Testis (tissue), 3 donors: ENCODE results near the gene PKIG. TPM values are rescaled to one million over a fixed set of nuclear protein-coding genes. Genes with fewer than 3 reads are reported as not detected.

Source experiments
- DNase-seq: peaks from one replicate; pipeline ENCODE4 v3.0.0-alpha.2; 2019
- H3K27ac ChIP-seq, 2 donors: fragments of 200-600 bp; sonication (generic); one replicate each; pipeline ENCODE4 v1.5.1; 2019
- H3K27me3 ChIP-seq: fragments of 200-600 bp; sonication (generic); one replicate; pipeline ENCODE4 v1.5.1; 2019
- H3K36me3 ChIP-seq: fragments of 200-600 bp; sonication (generic); one replicate; pipeline ENCODE4 v1.5.1; 2017; ENCODE audit warnings: low read depth; ENCODE audit errors: missing control alignments
- H3K4me1 ChIP-seq: fragments of 200-600 bp; sonication (generic); one replicate; pipeline ENCODE4 v1.5.1; 2019
- H3K4me3 ChIP-seq, 2 donors: fragments of 200-600 bp; sonication (generic); one replicate each; pipeline ENCODE4 v1.5.1; 2017 to 2019
- H3K9me3 ChIP-seq: fragments of 200-600 bp; sonication (generic); one replicate; pipeline ENCODE4 v1.5.1; 2017
- CTCF ChIP-seq, 3 experiments: fragments of 450-650 bp in 2 of 3; fragments of 200-600 bp in 1 of 3; sonication (generic) in 1 of 3; IDR thresholded peaks; one replicate each; pipeline ENCODE4 v1.5.1; 2016 to 2019; ENCODE audit warnings: antibody characterized with exemption in 3 of 3, mild to moderate bottlenecking in 2 of 3, moderate library complexity in 1 of 3
- POLR2A ChIP-seq: fragments of 450-650 bp; IDR thresholded peaks from one replicate; pipeline ENCODE4 v1.6.1; 2017; ENCODE audit warnings: antibody characterized with exemption, mild to moderate bottlenecking, moderate library complexity
- WGBS, 2 donors: methylation state at CpG; one replicate each; pipeline ENCODE4 v1.1.5; 2018; 5-methylcytosine and 5-hydroxymethylcytosine counted together
- intact Hi-C: fragments of 100-400 bp; cut with DNase I; formaldehyde crosslinking; loops from one replicate; pipeline ENCODE4 v1.15.1; 2023; ENCODE audit warnings: low total_unique reads
- polyA plus RNA-seq: library from polyadenylated mRNA; stranded (reverse); fragments of 350-450 nt; fragmentation: Illumina TruSeq; extraction: RNeasy Lipid Tissue Mini Kit (QIAGEN cat#74804); gene quantifications from one replicate; pipeline ENCODE4 v1.2.3, GENCODE V29; 2014; ENCODE audit warnings: low read depth, low replicate concordance; ENCODE audit not compliant: insufficient read depth
- total RNA-seq, 2 donors: library from RNA; depleted of rRNA; stranded (reverse); fragments of >200 nt; gene quantifications; one replicate each; pipeline ENCODE4 v1.2.3, GENCODE V29; 2016

PKIG gene
- total and polyA plus RNA-seq, 3 donors from 2014 or later, result 66.6 to 180 (median 70.4) TPM

GRCh38 chr20:44658810-44659209 lies 76.4 kb downstream of the PKIG start:
- Histone ChIP-seq H3K4me3 (no peak overlapping the region), H3K4me1 (no peaks in the 10 kb centered on the region), H3K27ac (no peak overlapping the region), H3K36me3 (no peaks in the 10 kb centered on the region), H3K27me3 (no peaks in the 10 kb centered on the region), H3K9me3 (no peaks in the 10 kb centered on the region)
- TF ChIP-seq CTCF (IDR thresholded peaks at IDR 0.05) (no peak), POLR2A (no peak)
- intact Hi-C loops, result no loop called here
- no peak for DNase-seq

- intact Hi-C loops, result no loop called here
- WGBS, 2 donors, result 93 to 100% methylated on average over 2 of the region's 2 CpGs
- Histone ChIP-seq H3K27me3 (no peaks in the 10 kb centered on the region), H3K4me1 (no peaks in the 10 kb centered on the region), H3K9me3 (no peaks in the 10 kb centered on the region), H3K27ac (no peak overlapping the region), H3K36me3 (no peaks in the 10 kb centered on the region), H3K4me3 (no peak overlapping the region)
- no peak for DNase-seq
- TF ChIP-seq CTCF (IDR thresholded peaks at IDR 0.05) (no peak), POLR2A (no peak)
Observed at GRCh38 chr20:44659931-44660330, 77.6 kb downstream of the PKIG start.

GRCh38 chr20:44660581-44660980 lies 78.2 kb downstream of the PKIG start:
- 83 to 90% methylated on average over 5 of the region's 5 CpGs for WGBS, 2 donors
- Histone ChIP-seq H3K36me3 (no peaks in the 10 kb centered on the region), H3K9me3 (no peaks in the 10 kb centered on the region), H3K27ac (no peak overlapping the region), H3K4me1 (no peaks in the 10 kb centered on the region), H3K4me3 (no peak overlapping the region), H3K27me3 (no peaks in the 10 kb centered on the region)
- DNase-seq, result no peak
- intact Hi-C loops, result no loop called here
- TF ChIP-seq CTCF (IDR thresholded peaks at IDR 0.05), result no peak
- TF ChIP-seq POLR2A, result no peak

- 75 to 87% methylated on average over 2 to 3 of the region's 3 CpGs for WGBS, 2 donors
- H3K4me1 ChIP-seq, result no peaks in the 10 kb centered on the region
- no peaks in the 10 kb centered on the region for H3K9me3 ChIP-seq
- no peaks in the 10 kb centered on the region for H3K36me3 ChIP-seq
- no peak overlapping the region for H3K27ac ChIP-seq
- H3K4me3 ChIP-seq, result no peak overlapping the region
- intact Hi-C loops, result no loop called here
- TF ChIP-seq POLR2A (no peak), CTCF (IDR thresholded peaks at IDR 0.05) (no peak)
- DNase-seq, result no peak
- no peaks in the 10 kb centered on the region for H3K27me3 ChIP-seq
Observed at GRCh38 chr20:44662261-44662660, 79.9 kb downstream of the PKIG start.

GRCh38 chr20:44664131-44664530 lies 81.8 kb downstream of the PKIG start:
- Histone ChIP-seq H3K4me1 (no peaks in the 10 kb centered on the region), H3K4me3 (no peak overlapping the region), H3K27me3 (no peaks in the 10 kb centered on the region), H3K27ac (no peak overlapping the region), H3K9me3 (no peaks in the 10 kb centered on the region), H3K36me3 (no peaks in the 10 kb centered on the region)
- no peak for TF ChIP-seq POLR2A
- no peak for TF ChIP-seq CTCF (IDR thresholded peaks at IDR 0.05)
- intact Hi-C loops, result no loop called here
- no peak for DNase-seq
- 66 to 80% methylated on average over 3 of the region's 3 CpGs for WGBS, 2 donors
